ENCODE data around the gene ATM. TPM values are rescaled to one million over a fixed set of nuclear protein-coding genes. Genes with fewer than 3 reads are reported as not detected.

ATM gene
- total RNA-seq, 1 experiment from 2014 or later = 70.6 TPM

DNA sequence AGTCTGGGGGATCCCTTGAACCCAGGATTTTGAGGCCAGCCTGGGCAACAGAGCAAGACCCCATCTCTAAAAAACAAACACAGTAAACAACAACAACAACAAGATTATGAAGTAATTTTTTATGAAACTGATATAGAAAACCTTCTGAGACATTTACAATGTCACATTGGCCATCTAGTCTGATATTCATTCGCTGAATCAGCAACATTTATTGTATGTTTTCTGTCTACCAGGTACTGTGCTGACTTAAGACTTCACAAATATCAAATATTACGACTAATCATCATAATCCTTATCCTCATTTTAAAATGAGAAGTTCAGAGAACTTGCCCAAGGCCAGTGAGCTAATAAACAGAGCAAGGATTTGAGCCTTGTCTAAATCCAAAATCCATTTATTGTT lies 120.8 kb downstream of the ATM start:
- peaks cover 18% of the 10 kb centered on the region for H3K36me3 Mint-ChIP-seq (ENCODE audit: insufficient read depth, unreplicated experiment)
- DNase-seq (ENCODE audit: unreplicated experiment) = no peak
- H3K4me3 Mint-ChIP-seq (ENCODE audit: unreplicated experiment) = no peak overlapping the region
- ChIA-PET CTCF (interaction anchor here (0.6 kb wide), 1 partner anchor 93 kb away, joined by 3 read pairs; no protein-coding TSS in a partner anchor), POLR2A (interaction anchor here (1.2 kb wide), 1 partner anchor 123 kb away, joined by 4 read pairs; no protein-coding TSS in a partner anchor)
- no peaks in the 10 kb centered on the region for H3K27me3 Mint-ChIP-seq (ENCODE audit: insufficient read depth, unreplicated experiment)
- no peak overlapping the region for H3K27ac Mint-ChIP-seq (ENCODE audit: low read depth, unreplicated experiment)
- H3K9me3 Mint-ChIP-seq (ENCODE audit: unreplicated experiment) = no peaks in the 10 kb centered on the region
- intact Hi-C loops (cut with micrococcal nuclease) = loop anchor here (5.0 kb wide), 1 partner anchor 304 kb away; no protein-coding TSS in a partner anchor
- peaks cover 20% of the 10 kb centered on the region for H3K4me1 Mint-ChIP-seq (ENCODE audit: insufficient read depth, unreplicated experiment)
- BruUV-seq (replicated peaks) = no TSS peak
- TF ChIP-seq, protein P1, sequence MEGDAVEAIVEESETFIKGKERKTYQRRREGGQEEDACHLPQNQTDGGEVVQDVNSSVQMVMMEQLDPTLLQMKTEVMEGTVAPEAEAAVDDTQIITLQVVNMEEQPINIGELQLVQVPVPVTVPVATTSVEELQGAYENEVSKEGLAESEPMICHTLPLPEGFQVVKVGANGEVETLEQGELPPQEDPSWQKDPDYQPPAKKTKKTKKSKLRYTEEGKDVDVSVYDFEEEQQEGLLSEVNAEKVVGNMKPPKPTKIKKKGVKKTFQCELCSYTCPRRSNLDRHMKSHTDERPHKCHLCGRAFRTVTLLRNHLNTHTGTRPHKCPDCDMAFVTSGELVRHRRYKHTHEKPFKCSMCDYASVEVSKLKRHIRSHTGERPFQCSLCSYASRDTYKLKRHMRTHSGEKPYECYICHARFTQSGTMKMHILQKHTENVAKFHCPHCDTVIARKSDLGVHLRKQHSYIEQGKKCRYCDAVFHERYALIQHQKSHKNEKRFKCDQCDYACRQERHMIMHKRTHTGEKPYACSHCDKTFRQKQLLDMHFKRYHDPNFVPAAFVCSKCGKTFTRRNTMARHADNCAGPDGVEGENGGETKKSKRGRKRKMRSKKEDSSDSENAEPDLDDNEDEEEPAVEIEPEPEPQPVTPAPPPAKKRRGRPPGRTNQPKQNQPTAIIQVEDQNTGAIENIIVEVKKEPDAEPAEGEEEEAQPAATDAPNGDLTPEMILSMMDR (IDR thresholded peaks at IDR 0.05; ENCODE audit: unreplicated experiment) = no peak

DNA sequence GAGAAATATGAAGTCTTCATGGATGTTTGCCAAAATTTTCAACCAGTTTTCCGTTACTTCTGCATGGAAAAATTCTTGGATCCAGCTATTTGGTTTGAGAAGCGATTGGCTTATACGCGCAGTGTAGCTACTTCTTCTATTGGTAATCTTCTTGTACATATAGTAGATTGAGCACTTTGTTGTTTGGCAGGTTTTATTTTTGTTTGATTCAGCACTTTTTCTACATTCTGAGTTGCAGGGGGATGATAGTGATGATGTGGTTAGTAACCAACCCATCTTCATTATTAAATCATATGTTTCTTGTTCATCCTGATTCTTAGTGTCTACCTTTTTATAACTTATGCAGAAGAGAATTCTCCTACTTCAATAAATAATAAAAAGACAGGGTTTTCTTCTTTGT lies 122.9 kb downstream of the ATM start:
- TF ChIP-seq, protein P1 (IDR thresholded peaks at IDR 0.05; ENCODE audit: unreplicated experiment) = no peak
- no peak for DNase-seq (ENCODE audit: unreplicated experiment)
- ChIA-PET POLR2A (no interaction called here), CTCF (no interaction called here)
- Mint-ChIP-seq H3K4me1 (ENCODE audit: insufficient read depth, unreplicated experiment) (peaks cover 13% of the 10 kb centered on the region), H3K4me3 (ENCODE audit: unreplicated experiment) (no peak overlapping the region), H3K27ac (ENCODE audit: low read depth, unreplicated experiment) (no peak overlapping the region), H3K27me3 (ENCODE audit: insufficient read depth, unreplicated experiment) (no peaks in the 10 kb centered on the region), H3K9me3 (ENCODE audit: unreplicated experiment) (no peaks in the 10 kb centered on the region), H3K36me3 (ENCODE audit: insufficient read depth, unreplicated experiment) (peaks cover 34% of the 10 kb centered on the region)
- no TSS peak for BruUV-seq (replicated peaks)
- intact Hi-C loops (cut with micrococcal nuclease) = no loop called here

DNA sequence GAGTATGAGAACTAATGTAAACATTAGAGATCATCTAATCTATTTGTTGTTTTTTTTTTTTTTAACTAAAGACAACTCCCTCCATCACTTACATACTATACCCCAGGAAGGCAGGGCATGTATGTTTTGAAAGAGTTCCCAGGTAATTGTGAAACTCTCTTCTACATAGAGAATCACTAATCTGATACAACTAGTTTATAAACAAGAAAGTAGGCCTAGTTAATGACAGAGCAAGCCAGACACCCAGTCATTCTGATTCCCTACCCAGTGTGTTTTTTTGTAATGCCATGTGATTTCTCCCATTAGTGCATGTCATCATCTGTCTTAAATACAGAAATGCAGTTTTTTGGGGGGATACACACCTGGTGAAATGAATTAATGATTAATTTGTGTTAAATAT lies 123.6 kb downstream of the ATM start:
- POLR2A ChIA-PET = interaction anchor here (0.7 to 1.0 kb wide), 2 partner anchors 11 to 320 kb away, joined by 3 read pairs; no protein-coding TSS in a partner anchor
- Mint-ChIP-seq H3K9me3 (ENCODE audit: unreplicated experiment) (no peaks in the 10 kb centered on the region), H3K4me3 (ENCODE audit: unreplicated experiment) (no peak overlapping the region), H3K27me3 (ENCODE audit: insufficient read depth, unreplicated experiment) (no peaks in the 10 kb centered on the region), H3K4me1 (ENCODE audit: insufficient read depth, unreplicated experiment) (peaks cover 6% of the 10 kb centered on the region), H3K36me3 (ENCODE audit: insufficient read depth, unreplicated experiment) (peaks cover 34% of the 10 kb centered on the region), H3K27ac (ENCODE audit: low read depth, unreplicated experiment) (no peak overlapping the region)
- TF ChIP-seq, protein P1 (IDR thresholded peaks at IDR 0.05; ENCODE audit: unreplicated experiment) = no peak
- intact Hi-C loops (cut with micrococcal nuclease) = no loop called here
- no TSS peak for BruUV-seq (replicated peaks)
- no peak for DNase-seq (ENCODE audit: unreplicated experiment)
- CTCF ChIA-PET = no interaction called here

DNA sequence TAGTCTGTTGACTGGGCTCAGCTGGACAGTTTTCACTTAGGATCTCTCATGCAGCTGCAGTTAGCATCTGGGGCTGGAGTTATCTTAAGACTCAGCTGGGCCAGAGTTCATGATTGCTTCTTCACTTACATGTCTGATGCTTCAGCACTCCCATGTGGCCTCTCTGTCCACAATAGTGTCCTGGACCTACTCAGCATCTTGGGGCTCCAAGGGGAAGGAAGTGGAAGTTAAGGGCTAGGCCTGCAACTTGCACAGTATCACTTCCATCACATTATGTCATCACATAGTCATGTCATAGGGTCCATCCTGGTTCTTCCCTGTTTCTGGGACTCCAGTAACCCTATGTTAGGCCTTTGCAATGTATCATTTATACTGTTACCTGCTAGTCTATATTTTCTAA lies 128.6 kb downstream of the ATM start:
- BruUV-seq (replicated peaks) = no TSS peak
- ChIA-PET CTCF (interaction anchor here (0.6 kb wide), 1 partner anchor 87 kb away, joined by 7 read pairs; no protein-coding TSS in a partner anchor), POLR2A (interaction anchor here (0.9 kb wide), 1 partner anchor 16 kb away, joined by 3 read pairs; no protein-coding TSS in a partner anchor)
- TF ChIP-seq, protein P1 (IDR thresholded peaks at IDR 0.05; ENCODE audit: unreplicated experiment) = no peak
- intact Hi-C loops (cut with micrococcal nuclease) = no loop called here
- no peak overlapping the region for H3K27ac Mint-ChIP-seq (ENCODE audit: low read depth, unreplicated experiment)
- DNase-seq (ENCODE audit: unreplicated experiment) = no peak
- no peaks in the 10 kb centered on the region for H3K9me3 Mint-ChIP-seq (ENCODE audit: unreplicated experiment)
- H3K4me3 Mint-ChIP-seq (ENCODE audit: unreplicated experiment) = no peak overlapping the region
- H3K36me3 Mint-ChIP-seq (ENCODE audit: insufficient read depth, unreplicated experiment) = peaks cover 71% of the 10 kb centered on the region
- H3K4me1 Mint-ChIP-seq (ENCODE audit: insufficient read depth, unreplicated experiment) = no peaks in the 10 kb centered on the region
- H3K27me3 Mint-ChIP-seq (ENCODE audit: insufficient read depth, unreplicated experiment) = no peaks in the 10 kb centered on the region

All from MCF 10A (cell line).